Measurements from ENCODE around the gene PAXX. TPM values are rescaled to one million over a fixed set of nuclear protein-coding genes. Genes with fewer than 3 reads are reported as not detected.

Gene PAXX
- total RNA-seq, 3 donors from 2014 or later (not counting 1 experiment from before 2014, with no cell fraction given), result 161 to 188 (median 161) TPM

DNA sequence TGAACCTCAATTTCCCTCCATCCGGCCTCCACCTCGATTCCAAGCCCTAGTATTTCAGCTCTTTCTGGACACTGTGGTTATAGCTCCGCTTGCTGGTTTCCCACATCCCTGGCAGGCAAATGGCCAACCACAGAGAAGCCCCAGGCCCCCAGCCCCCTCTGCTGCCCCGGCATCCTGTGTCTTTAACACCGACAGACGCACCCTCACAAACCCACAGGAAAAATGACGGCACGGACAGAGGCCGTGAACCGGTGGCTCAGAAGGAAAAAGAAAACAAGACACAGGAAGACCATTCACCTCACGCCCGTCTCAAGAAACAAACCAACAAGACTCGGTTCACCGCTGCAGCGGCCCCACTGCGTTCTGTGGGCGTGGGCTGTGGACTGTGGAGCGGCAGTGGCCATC lies 5.6 kb downstream of the PAXX start:
- H3K27me3 ChIP-seq (ENCODE audit: control insufficient read depth, insufficient read depth, low read length), result no peaks in the 10 kb centered on the region
- Mint-ChIP-seq H3K36me3 (no peaks in the 10 kb centered on the region), H3K4me1 (peaks cover 33 to 61% of the 10 kb centered on the region in 2 donors), H3K27me3 (ENCODE audit: low read depth in 2 of 2) (no peaks in the 10 kb centered on the region), H3K9me3 (no peaks in the 10 kb centered on the region), H3K4me3 (peak overlapping the region; percentile 96), H3K27ac (peak overlapping the region; percentile 97 to 99)
- TF ChIP-seq, protein P1, sequence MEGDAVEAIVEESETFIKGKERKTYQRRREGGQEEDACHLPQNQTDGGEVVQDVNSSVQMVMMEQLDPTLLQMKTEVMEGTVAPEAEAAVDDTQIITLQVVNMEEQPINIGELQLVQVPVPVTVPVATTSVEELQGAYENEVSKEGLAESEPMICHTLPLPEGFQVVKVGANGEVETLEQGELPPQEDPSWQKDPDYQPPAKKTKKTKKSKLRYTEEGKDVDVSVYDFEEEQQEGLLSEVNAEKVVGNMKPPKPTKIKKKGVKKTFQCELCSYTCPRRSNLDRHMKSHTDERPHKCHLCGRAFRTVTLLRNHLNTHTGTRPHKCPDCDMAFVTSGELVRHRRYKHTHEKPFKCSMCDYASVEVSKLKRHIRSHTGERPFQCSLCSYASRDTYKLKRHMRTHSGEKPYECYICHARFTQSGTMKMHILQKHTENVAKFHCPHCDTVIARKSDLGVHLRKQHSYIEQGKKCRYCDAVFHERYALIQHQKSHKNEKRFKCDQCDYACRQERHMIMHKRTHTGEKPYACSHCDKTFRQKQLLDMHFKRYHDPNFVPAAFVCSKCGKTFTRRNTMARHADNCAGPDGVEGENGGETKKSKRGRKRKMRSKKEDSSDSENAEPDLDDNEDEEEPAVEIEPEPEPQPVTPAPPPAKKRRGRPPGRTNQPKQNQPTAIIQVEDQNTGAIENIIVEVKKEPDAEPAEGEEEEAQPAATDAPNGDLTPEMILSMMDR (IDR thresholded peaks at IDR 0.05), result no peak
- intact Hi-C loops (cut with micrococcal nuclease), result loop anchor here (2.0 to 5.0 kb wide), 2 partner anchors 37 to 151 kb away; partner anchors contain the start of gene PHPT1
- H3K9me3 ChIP-seq (ENCODE audit: control insufficient read depth, insufficient read depth, low read length), result no peaks in the 10 kb centered on the region
- H3K27ac ChIP-seq (ENCODE audit: low read length), result peak overlapping the region; percentile 96
- H3K36me3 ChIP-seq (ENCODE audit: control insufficient read depth, insufficient read depth, low read length), result peaks cover 16% of the 10 kb centered on the region
- 4% methylated on average over 18 of the region's 18 CpGs for WGBS (ENCODE audit: insufficient coverage)
- peaks cover 94% of the 10 kb centered on the region for H3K4me1 ChIP-seq (ENCODE audit: control insufficient read depth, insufficient read depth, low read length)
- peak overlapping the region; percentile 55 for H3K4me3 ChIP-seq (ENCODE audit: low read length)
- DNase-seq (peak; percentile 70 to 72), ATAC-seq (peak; percentile 25 to 61 (median 53))

DNA sequence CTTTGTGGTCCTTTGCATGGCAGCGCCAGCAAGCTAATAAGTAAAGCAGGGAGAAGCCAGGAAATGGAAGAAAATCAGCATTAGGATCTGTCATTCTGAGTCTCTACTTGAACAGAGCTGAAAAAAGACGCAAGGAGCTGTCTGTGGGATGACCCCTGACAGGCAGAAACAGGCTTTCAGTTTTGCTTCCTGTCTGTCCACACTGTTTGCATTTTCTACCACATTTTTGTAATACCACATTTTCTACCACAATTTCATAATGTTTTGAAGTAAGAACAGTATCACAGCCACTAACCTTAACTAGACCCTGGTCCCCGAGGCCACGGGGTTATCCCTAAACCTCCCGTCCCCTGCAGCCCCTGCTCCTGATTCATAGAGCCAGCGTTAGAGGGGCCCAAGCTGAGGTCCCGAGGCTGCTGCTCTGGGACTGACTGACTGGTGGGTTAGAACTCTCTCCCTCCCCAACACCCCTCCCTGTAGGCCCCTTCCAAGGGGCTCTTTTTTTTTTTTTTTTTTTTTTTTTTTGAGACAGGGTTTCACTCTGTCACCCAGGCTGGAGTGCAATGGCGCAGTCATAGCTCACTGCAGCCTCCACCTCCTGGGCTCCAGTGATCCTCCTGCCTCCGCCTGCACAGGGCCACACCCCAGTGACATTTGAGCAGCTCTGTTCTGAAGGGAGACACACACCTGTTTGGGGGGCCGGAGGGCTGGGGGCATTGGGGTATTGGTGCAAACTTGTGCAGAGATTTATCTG lies 8.1 kb downstream of the PAXX start:
- DNase-seq (peak; percentile 56 to 70), ATAC-seq (peak; percentile 35 to 63 (median 44))
- peaks cover 32 to 54% of the 10 kb centered on the region in 2 donors for H3K4me1 Mint-ChIP-seq
- TF ChIP-seq, protein P1 (IDR thresholded peaks at IDR 0.05), result no peak
- no peak overlapping the region for H3K4me3 ChIP-seq (ENCODE audit: low read length)
- H3K36me3 ChIP-seq (ENCODE audit: control insufficient read depth, insufficient read depth, low read length), result no peaks in the 10 kb centered on the region
- no peaks in the 10 kb centered on the region for H3K36me3 Mint-ChIP-seq
- H3K9me3 ChIP-seq (ENCODE audit: control insufficient read depth, insufficient read depth, low read length), result no peaks in the 10 kb centered on the region
- peak overlapping the region; percentile 84 for H3K4me3 Mint-ChIP-seq
- intact Hi-C loops (cut with micrococcal nuclease), result loop anchor here (1.0 kb wide), 1 partner anchor 40 kb away; no protein-coding TSS in a partner anchor
- H3K9me3 Mint-ChIP-seq, result no peaks in the 10 kb centered on the region
- peak overlapping the region; percentile 77 for H3K27ac ChIP-seq (ENCODE audit: low read length)
- H3K4me1 ChIP-seq (ENCODE audit: control insufficient read depth, insufficient read depth, low read length), result peaks cover 76% of the 10 kb centered on the region
- no peaks in the 10 kb centered on the region for H3K27me3 Mint-ChIP-seq (ENCODE audit: low read depth in 2 of 2)
- 21% methylated on average over 10 of the region's 10 CpGs for WGBS (ENCODE audit: insufficient coverage)
- H3K27me3 ChIP-seq (ENCODE audit: control insufficient read depth, insufficient read depth, low read length), result no peaks in the 10 kb centered on the region
- peak overlapping the region; percentile 97 to 99 for H3K27ac Mint-ChIP-seq

DNA sequence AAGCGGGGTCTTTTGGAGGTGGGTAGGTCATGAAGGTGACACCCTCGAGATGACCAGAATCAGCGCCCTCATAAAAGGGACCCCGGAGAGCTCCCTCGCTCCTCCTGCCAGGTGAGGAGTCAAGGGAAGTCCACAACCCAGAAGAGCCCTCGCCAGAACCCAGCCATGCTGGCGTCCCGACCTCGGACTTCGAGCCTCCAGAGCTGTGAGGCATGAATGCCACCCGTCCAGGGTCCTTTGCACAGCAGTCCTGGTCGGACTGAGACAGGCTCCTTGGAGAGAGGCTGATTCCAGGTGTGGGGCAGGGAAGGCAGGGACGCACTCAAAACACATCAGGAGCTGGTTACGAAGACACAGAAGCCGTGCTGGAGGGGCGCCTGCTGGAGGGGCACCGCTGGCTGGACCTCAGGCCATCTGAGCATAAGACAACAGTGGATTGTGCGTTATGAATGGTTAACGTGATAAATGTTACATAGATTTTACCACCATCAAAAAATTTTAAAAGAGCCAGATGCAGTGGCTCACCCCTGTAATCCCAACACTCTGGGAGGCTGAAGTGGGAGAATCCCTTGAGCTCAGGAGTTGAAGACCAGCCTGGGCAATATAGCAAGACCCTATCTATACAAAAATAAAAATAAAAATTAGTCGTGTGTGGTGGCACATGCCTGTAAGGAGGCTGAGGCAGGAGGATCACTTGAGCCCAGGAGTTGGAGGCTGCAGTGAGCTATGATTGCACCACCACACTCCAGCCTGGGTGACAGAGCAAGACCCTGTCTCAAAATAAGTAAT lies 9.8 kb downstream of the PAXX start:
- Mint-ChIP-seq H3K27me3 (ENCODE audit: low read depth in 2 of 2) (no peaks in the 10 kb centered on the region), H3K9me3 (no peaks in the 10 kb centered on the region), H3K27ac (no peak overlapping the region), H3K4me3 (no peak overlapping the region), H3K36me3 (no peaks in the 10 kb centered on the region), H3K4me1 (peaks cover 39 to 52% of the 10 kb centered on the region in 2 donors)
- DNase-seq (no peak), ATAC-seq (no peak)
- H3K27ac ChIP-seq (ENCODE audit: low read length), result no peak overlapping the region
- WGBS (ENCODE audit: insufficient coverage), result 94% methylated on average over 19 of the region's 20 CpGs
- H3K4me1 ChIP-seq (ENCODE audit: control insufficient read depth, insufficient read depth, low read length), result peaks cover 75% of the 10 kb centered on the region
- TF ChIP-seq, protein P1 (IDR thresholded peaks at IDR 0.05), result no peak
- no peaks in the 10 kb centered on the region for H3K27me3 ChIP-seq (ENCODE audit: control insufficient read depth, insufficient read depth, low read length)
- H3K36me3 ChIP-seq (ENCODE audit: control insufficient read depth, insufficient read depth, low read length), result no peaks in the 10 kb centered on the region
- intact Hi-C loops (cut with micrococcal nuclease), result no loop called here
- no peak overlapping the region for H3K4me3 ChIP-seq (ENCODE audit: low read length)
- no peaks in the 10 kb centered on the region for H3K9me3 ChIP-seq (ENCODE audit: control insufficient read depth, insufficient read depth, low read length)

Measured in natural killer cell (primary cell).